Measurements from ENCODE around the gene RETREG3.

DNA sequence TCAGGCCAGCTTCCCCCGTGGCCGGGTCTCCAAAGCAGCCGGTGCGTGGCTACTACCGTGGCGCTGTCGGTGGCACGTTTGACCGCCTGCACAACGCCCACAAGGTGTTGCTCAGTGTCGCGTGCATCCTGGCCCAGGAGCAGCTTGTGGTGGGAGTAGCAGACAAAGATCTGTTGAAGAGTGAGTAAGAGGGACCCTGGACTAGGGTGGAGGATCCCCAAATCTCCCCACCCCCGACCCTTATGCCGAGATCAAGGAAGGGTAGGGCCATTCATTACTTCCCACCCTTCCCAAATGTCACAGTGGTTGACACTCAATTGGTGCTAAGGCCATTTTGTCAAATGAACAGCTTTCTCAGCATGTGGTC is 46.0 kb downstream of the RETREG3 start:
- TF ChIP-seq TEAD4 (IDR thresholded peaks at IDR 0.05; ENCODE audit: borderline replicate concordance, insufficient read depth) (no peak), FOXM1 (IDR thresholded peaks at IDR 0.05; ENCODE audit: low read depth) (no peak)
- TF ChIP-seq, protein P1, sequence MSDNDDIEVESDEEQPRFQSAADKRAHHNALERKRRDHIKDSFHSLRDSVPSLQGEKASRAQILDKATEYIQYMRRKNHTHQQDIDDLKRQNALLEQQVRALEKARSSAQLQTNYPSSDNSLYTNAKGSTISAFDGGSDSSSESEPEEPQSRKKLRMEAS (IDR thresholded peaks at IDR 0.05; ENCODE audit: low read depth) = no peak
- TF ChIP-seq, protein P2, sequence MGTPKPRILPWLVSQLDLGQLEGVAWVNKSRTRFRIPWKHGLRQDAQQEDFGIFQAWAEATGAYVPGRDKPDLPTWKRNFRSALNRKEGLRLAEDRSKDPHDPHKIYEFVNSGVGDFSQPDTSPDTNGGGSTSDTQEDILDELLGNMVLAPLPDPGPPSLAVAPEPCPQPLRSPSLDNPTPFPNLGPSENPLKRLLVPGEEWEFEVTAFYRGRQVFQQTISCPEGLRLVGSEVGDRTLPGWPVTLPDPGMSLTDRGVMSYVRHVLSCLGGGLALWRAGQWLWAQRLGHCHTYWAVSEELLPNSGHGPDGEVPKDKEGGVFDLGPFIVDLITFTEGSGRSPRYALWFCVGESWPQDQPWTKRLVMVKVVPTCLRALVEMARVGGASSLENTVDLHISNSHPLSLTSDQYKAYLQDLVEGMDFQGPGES (IDR thresholded peaks at IDR 0.05; ENCODE audit: low read depth, low read length) = no peak
- TF ChIP-seq, protein P3, sequence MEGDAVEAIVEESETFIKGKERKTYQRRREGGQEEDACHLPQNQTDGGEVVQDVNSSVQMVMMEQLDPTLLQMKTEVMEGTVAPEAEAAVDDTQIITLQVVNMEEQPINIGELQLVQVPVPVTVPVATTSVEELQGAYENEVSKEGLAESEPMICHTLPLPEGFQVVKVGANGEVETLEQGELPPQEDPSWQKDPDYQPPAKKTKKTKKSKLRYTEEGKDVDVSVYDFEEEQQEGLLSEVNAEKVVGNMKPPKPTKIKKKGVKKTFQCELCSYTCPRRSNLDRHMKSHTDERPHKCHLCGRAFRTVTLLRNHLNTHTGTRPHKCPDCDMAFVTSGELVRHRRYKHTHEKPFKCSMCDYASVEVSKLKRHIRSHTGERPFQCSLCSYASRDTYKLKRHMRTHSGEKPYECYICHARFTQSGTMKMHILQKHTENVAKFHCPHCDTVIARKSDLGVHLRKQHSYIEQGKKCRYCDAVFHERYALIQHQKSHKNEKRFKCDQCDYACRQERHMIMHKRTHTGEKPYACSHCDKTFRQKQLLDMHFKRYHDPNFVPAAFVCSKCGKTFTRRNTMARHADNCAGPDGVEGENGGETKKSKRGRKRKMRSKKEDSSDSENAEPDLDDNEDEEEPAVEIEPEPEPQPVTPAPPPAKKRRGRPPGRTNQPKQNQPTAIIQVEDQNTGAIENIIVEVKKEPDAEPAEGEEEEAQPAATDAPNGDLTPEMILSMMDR (IDR thresholded peaks at IDR 0.05) = no peak
- TF ChIP-seq, protein P4, sequence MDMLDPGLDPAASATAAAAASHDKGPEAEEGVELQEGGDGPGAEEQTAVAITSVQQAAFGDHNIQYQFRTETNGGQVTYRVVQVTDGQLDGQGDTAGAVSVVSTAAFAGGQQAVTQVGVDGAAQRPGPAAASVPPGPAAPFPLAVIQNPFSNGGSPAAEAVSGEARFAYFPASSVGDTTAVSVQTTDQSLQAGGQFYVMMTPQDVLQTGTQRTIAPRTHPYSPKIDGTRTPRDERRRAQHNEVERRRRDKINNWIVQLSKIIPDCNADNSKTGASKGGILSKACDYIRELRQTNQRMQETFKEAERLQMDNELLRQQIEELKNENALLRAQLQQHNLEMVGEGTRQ (IDR thresholded peaks at IDR 0.05; ENCODE audit: borderline replicate concordance, low read depth, low read length) = no peak
